Natural killer cell (primary cell): ENCODE measurements around the gene HTRA1. TPM values are rescaled to one million over a fixed set of nuclear protein-coding genes. Genes with fewer than 3 reads are reported as not detected.

Experiments used
- ATAC-seq, 3 donors: fragments of 150-1000 bp in 2 of 3; fragments of 200-7000 bp in 1 of 3; cut with Tn5 transposase; 1 replicate in 1 of 3; 2 replicates in 2 of 3; pipeline ENCODE4 v1.10.0; 2021; ENCODE audit warnings: mild to moderate bottlenecking in 2 of 3, moderate library complexity in 2 of 3
- DNase-seq, 2 donors: peaks; one replicate each; pipeline versions ENCODE4 v3.0.0 to v3.0.0-alpha.2; 2013 to 2021; ENCODE audit warnings: mixed read lengths in 1 of 2
- H3K27ac ChIP-seq: one replicate; pipeline ENCODE4 v1.5.1; 2013; ENCODE audit warnings: mild to moderate bottlenecking, low read length
- H3K27me3 ChIP-seq: one replicate; pipeline ENCODE4 v1.6.1; 2013; ENCODE audit warnings: low read length; ENCODE audit not compliant: control insufficient read depth, insufficient read depth
- H3K36me3 ChIP-seq: one replicate; pipeline ENCODE4 v1.6.1; 2013; ENCODE audit warnings: low read length; ENCODE audit not compliant: control insufficient read depth, insufficient read depth
- H3K4me1 ChIP-seq: one replicate; pipeline ENCODE4 v1.6.1; 2013; ENCODE audit warnings: low read length; ENCODE audit not compliant: control insufficient read depth, insufficient read depth
- H3K4me3 ChIP-seq: one replicate; pipeline ENCODE4 v1.5.1; 2013; ENCODE audit warnings: low read length
- H3K9me3 ChIP-seq: one replicate; pipeline ENCODE4 v1.6.1; 2013; ENCODE audit warnings: low read length; ENCODE audit not compliant: control insufficient read depth, insufficient read depth
- H3K27ac Mint-ChIP-seq, 2 donors: one replicate each; pipeline ENCODE4 v1.8.0; 2022; ENCODE audit warnings: mild to moderate bottlenecking in 2 of 2, mixed read lengths in 2 of 2, moderate library complexity in 1 of 2
- H3K27me3 Mint-ChIP-seq, 2 donors: one replicate each; pipeline ENCODE4 v1.8.0; 2022; ENCODE audit warnings: low read depth in 2 of 2, mixed read lengths in 2 of 2
- H3K36me3 Mint-ChIP-seq: one replicate; pipeline ENCODE4 v1.8.0; 2022; ENCODE audit warnings: mixed read lengths
- H3K4me1 Mint-ChIP-seq, 2 donors: one replicate each; pipeline ENCODE4 v1.8.0; 2022; ENCODE audit warnings: mixed read lengths in 2 of 2
- H3K4me3 Mint-ChIP-seq: one replicate; pipeline ENCODE4 v1.8.0; 2022; ENCODE audit warnings: mild to moderate bottlenecking, moderate library complexity, mixed read lengths
- H3K9me3 Mint-ChIP-seq, 2 donors: one replicate each; pipeline ENCODE4 v1.8.0; 2022; ENCODE audit warnings: mixed read lengths in 2 of 2
- WGBS: methylation state at CpG from one replicate; pipeline ENCODE4 v1.1.7; 2013; ENCODE audit warnings: missing lambda C conversion rate; ENCODE audit not compliant: insufficient coverage; 5-methylcytosine and 5-hydroxymethylcytosine counted together
- intact Hi-C: fragments of 100-400 bp; cut with micrococcal nuclease; formaldehyde crosslinking; loops from one replicate; pipeline ENCODE4 v1.14.2; 2022
- total RNA-seq, 4 donors: library from RNA; stranded (reverse); fragments of 120-200 nt in 1 of 4; gene quantifications; one replicate each; pipeline versions ENCODE4 v1.2.3 to v1.2.4, GENCODE V29; 2013 to 2022
- TF ChIP-seq, protein P1 (sequence below): fragments of 200-600 bp; IDR thresholded peaks from one replicate; pipeline ENCODE4 v1.8.0; 2022; ENCODE audit warnings: antibody characterized with exemption

HTRA1 gene
- total RNA-seq, 3 donors from 2014 or later (not counting 1 experiment from before 2014, with no cell fraction given), result not detected

DNA sequence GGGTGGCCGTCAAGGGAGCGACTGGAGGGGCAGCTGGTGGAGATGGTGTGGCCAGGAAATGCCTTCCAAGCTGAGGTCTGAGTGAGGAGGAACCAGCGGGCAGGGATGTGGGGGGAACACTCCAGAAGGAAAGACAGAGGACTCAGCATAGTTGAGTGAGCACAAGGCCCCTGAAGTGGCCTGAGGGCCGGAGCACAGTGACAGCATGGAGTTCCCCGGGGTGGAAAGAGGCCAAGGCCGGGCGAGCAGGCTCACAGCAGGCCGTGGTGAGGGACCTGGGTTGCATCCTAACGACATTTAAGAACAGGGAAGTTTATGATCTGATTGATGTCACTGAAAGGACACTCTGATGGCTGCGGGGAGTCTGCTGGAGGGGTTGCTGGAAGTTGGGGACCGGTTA is 48.0 kb downstream of the HTRA1 start:
- intact Hi-C loops, result no loop called here
- DNase-seq (no peak), ATAC-seq (peak in 1 of 3 donors; percentile 15)
- Histone ChIP-seq H3K4me1 (no peaks in the 10 kb centered on the region), H3K27ac (no peak overlapping the region), H3K36me3 (no peaks in the 10 kb centered on the region), H3K4me3 (no peak overlapping the region), H3K9me3 (no peaks in the 10 kb centered on the region), H3K27me3 (no peaks in the 10 kb centered on the region)
- TF ChIP-seq, protein P1, sequence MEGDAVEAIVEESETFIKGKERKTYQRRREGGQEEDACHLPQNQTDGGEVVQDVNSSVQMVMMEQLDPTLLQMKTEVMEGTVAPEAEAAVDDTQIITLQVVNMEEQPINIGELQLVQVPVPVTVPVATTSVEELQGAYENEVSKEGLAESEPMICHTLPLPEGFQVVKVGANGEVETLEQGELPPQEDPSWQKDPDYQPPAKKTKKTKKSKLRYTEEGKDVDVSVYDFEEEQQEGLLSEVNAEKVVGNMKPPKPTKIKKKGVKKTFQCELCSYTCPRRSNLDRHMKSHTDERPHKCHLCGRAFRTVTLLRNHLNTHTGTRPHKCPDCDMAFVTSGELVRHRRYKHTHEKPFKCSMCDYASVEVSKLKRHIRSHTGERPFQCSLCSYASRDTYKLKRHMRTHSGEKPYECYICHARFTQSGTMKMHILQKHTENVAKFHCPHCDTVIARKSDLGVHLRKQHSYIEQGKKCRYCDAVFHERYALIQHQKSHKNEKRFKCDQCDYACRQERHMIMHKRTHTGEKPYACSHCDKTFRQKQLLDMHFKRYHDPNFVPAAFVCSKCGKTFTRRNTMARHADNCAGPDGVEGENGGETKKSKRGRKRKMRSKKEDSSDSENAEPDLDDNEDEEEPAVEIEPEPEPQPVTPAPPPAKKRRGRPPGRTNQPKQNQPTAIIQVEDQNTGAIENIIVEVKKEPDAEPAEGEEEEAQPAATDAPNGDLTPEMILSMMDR, result no peak
- WGBS, result 78% methylated on average over 11 of the region's 11 CpGs
- H3K27me3 Mint-ChIP-seq, result peaks cover 2 to 8% of the 10 kb centered on the region in 2 donors
- no peak overlapping the region for H3K27ac Mint-ChIP-seq
- H3K4me3 Mint-ChIP-seq, result no peak overlapping the region
- no peaks in the 10 kb centered on the region for H3K36me3 Mint-ChIP-seq
- no peaks in the 10 kb centered on the region for H3K9me3 Mint-ChIP-seq
- H3K4me1 Mint-ChIP-seq, result no peaks in the 10 kb centered on the region

DNA sequence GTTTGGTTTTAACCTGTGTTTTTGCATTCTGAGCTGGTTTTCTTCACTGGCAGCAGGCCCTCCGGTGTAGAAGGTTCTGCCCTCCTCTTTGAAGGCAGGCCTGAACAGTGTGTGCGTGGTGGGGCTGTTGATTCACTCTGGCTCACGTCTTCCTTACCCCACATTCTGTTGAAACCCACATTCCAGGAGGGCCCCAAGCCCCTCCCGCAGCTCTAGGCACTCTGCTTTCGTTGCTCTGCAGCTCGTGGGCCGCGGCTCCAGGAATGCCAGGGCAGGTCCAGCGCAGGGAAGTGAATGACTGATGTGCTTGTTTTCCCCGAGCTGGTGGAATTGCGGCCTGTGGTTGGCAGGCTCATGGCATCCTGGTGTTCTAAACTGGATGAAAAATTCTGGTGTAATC is 49.0 kb downstream of the HTRA1 start:
- Mint-ChIP-seq H3K4me1 (no peaks in the 10 kb centered on the region), H3K27ac (no peak overlapping the region), H3K9me3 (no peaks in the 10 kb centered on the region), H3K27me3 (peaks cover 2 to 8% of the 10 kb centered on the region in 2 donors), H3K36me3 (no peaks in the 10 kb centered on the region), H3K4me3 (no peak overlapping the region)
- no peaks in the 10 kb centered on the region for H3K36me3 ChIP-seq
- H3K27ac ChIP-seq, result no peak overlapping the region
- no peak overlapping the region for H3K4me3 ChIP-seq
- TF ChIP-seq, protein P1, result no peak
- peaks cover 7% of the 10 kb centered on the region for H3K4me1 ChIP-seq
- ATAC-seq, result no peak
- intact Hi-C loops, result no loop called here
- H3K9me3 ChIP-seq, result no peaks in the 10 kb centered on the region
- no peak for DNase-seq
- 89% methylated on average over 11 of the region's 11 CpGs for WGBS
- no peaks in the 10 kb centered on the region for H3K27me3 ChIP-seq

DNA sequence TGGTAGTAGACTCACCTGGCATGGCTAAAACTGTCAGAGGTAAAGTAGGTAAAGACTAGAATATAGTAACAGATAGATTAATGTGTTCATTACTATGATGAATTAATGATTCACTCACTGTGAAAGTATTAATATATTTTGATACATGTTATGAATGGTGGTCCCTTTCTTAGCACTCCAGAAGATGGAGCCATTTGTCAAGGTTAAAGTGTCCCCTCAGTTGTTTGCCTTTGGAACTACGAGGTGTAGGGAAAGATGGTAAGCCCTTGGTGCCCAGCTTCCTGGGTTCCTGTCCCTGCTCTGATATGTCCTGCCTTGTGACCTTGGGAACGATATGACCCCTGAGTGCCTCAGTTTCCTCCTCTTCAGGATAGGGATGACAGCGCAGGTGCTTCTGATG is 49.4 kb downstream of the HTRA1 start:
- peaks cover under 1 to 3% of the 10 kb centered on the region in 2 donors for H3K4me1 Mint-ChIP-seq
- intact Hi-C loops, result no loop called here
- ATAC-seq, result no peak

DNA sequence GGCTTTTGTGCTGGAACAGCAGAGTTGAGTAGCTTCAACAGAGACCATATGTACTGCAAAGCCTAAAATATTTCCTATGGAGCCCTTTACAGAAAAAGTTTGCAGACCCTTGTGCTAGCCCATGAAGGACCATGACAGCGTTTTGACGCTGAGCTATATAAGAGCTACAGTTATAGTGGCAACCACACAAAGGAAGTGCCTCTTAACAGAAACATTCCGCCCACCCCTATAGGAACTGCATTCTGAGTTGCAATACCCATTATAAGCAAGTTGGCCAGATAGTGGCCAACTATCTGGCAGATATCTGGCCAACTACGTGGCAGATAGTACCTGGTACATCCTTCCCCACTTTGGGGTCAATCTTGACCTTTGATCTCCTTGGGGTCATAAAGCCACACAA is 51.7 kb downstream of the HTRA1 start:
- Histone ChIP-seq H3K4me1 (peaks cover 26% of the 10 kb centered on the region), H3K27me3 (no peaks in the 10 kb centered on the region), H3K9me3 (no peaks in the 10 kb centered on the region), H3K4me3 (no peak overlapping the region), H3K27ac (no peak overlapping the region), H3K36me3 (no peaks in the 10 kb centered on the region)
- no peaks in the 10 kb centered on the region for H3K9me3 Mint-ChIP-seq
- DNase-seq (no peak), ATAC-seq (no peak)
- no peak overlapping the region for H3K4me3 Mint-ChIP-seq
- intact Hi-C loops, result no loop called here
- no peak overlapping the region for H3K27ac Mint-ChIP-seq
- TF ChIP-seq, protein P1, result no peak
- H3K36me3 Mint-ChIP-seq, result no peaks in the 10 kb centered on the region
- 44% methylated on average over 4 of the region's 4 CpGs for WGBS
- peaks cover 4 to 7% of the 10 kb centered on the region in 2 donors for H3K4me1 Mint-ChIP-seq
- H3K27me3 Mint-ChIP-seq, result peaks cover 2 to 8% of the 10 kb centered on the region in 2 donors

More for the DNA sequence above, 49.4 kb downstream of the HTRA1 start:
- no peaks in the 10 kb centered on the region for H3K9me3 Mint-ChIP-seq
- H3K27me3 Mint-ChIP-seq, result peaks cover 2 to 8% of the 10 kb centered on the region in 2 donors
- H3K36me3 Mint-ChIP-seq, result no peaks in the 10 kb centered on the region
- no peak overlapping the region for H3K27ac ChIP-seq
- no peaks in the 10 kb centered on the region for H3K9me3 ChIP-seq
- no peaks in the 10 kb centered on the region for H3K36me3 ChIP-seq
- no peak overlapping the region for H3K4me3 ChIP-seq
- H3K27ac Mint-ChIP-seq, result no peak overlapping the region
- peak in 1 of 2 donors; percentile 41 for DNase-seq
- TF ChIP-seq, protein P1, result no peak
- whole genome bisulfite sequencing, result 90% methylated on average over 3 of the region's 3 CpGs
- no peak overlapping the region for H3K4me3 Mint-ChIP-seq
- H3K27me3 ChIP-seq, result no peaks in the 10 kb centered on the region
- peaks cover 11% of the 10 kb centered on the region for H3K4me1 ChIP-seq
